GM19455 (cell line): ENCODE data around the gene BMAL1.

ENCODE experiments used
- ATAC-seq: cut with Tn5 transposase; IDR thresholded peaks from one replicate; pipeline ENCODE4 v1.9.1; 2021; ENCODE audit not compliant: unreplicated experiment

Gene BMAL1

DNA sequence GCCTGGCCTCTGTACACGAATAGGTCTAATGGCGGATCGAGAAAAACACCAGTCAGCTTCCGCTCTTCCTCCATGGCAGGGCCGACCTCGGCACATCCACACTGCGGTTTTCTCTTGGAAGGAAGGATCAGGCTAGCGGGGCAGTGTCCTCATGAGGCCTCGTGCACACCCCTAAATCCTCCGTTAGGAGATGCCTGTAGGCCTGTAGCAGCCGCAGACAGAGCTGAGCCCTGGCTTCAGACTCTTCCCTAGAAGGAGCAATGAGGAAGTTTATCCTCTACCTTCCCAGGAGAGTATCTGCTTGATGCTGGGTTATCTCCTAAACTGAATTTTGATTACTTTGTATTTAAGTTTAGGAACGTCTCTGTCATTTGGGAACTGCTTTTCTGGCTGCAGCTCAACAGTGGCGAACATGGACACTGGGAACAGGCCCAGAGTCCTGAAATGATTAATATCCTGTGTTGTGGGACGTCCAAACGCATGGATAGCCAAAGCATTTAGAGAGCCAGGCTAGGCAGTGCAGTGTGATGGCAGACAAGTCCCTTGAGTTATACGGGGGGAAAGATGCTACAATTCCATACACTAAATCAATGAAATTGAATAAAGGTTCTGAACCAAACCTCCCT, 16.5 kb upstream of the BMAL1 start:
- no peak for ATAC-seq

DNA sequence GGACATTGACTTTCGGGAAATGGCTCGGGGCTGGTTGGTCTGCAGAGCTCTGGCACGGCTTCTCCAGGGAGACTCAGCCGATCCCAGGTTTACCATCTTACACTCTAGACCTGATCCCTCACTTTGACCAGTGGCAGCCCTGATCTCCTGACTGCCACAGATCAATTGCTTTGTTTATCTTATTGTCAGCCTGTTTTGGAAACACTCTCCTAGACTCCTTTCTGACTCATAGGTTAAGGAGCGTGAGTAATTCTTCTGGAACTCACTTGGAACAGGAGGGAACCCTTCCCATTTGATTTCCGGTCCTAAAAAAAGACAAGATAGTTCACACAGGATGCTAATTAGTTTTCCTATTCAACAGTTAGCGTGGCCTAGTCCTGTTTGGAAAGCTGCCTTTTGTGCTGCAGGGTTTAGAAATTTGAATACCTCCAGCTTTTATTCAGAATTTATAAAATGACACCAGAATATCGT, 16.0 kb upstream of the BMAL1 start:
- no peak for ATAC-seq

DNA sequence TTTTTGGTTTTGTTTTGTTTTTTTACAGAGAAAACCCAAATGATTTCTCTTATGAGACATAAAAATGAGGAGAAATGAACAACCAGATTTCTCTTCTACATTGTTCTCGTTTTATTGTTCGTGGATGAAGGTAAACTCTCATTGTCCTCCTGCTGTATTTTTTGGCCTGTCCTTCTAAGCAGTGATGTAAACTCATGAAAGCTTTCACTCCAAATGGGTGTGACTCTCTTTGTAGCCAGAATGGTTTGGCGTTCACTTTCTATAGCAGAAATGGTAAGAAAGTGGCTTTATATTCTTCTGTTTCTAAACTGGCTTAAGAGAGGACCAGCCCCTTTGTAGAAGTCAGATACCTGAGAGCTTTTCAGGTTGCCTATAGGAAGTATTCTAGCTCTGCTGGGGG, 15.5 kb upstream of the BMAL1 start:
- ATAC-seq: no peak

DNA sequence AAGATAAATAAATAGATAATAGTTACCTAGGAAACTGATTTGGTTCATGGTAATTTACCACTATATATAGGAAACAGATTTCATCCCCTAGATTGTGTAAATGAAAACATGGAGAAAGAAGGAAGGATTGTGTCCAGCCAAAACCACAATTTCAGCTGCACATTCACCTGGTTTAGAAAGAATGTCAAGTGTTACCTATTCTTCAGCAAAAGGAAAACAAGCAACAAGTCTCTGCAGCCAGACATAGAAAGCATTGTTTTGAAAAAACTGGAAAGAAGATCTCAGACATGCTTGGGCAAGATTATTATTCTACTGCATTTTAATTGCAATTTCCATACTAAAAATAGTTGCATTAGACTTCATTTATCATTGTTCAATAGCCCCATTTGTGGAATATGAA, 8.8 kb upstream of the BMAL1 start:
- ATAC-seq: no peak

DNA sequence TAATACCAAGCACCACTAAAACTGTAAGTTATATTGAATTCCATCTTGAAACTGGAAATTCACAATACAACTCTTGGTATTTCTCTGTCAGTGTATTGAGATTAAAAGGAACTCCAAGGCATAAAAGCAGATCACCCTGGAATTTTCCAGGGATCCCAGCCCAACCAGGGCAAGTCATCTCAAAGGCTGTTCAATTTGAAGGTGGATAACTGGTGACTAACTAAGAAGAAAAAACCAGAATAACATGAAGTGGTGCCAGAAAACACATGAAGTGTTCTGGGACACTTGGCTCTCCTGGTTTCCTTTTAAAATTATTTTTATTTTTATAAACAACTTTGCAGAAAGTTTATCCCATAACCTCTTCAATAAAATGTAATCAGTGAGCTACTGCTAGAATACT, 7.8 kb upstream of the BMAL1 start:
- no peak for ATAC-seq

DNA sequence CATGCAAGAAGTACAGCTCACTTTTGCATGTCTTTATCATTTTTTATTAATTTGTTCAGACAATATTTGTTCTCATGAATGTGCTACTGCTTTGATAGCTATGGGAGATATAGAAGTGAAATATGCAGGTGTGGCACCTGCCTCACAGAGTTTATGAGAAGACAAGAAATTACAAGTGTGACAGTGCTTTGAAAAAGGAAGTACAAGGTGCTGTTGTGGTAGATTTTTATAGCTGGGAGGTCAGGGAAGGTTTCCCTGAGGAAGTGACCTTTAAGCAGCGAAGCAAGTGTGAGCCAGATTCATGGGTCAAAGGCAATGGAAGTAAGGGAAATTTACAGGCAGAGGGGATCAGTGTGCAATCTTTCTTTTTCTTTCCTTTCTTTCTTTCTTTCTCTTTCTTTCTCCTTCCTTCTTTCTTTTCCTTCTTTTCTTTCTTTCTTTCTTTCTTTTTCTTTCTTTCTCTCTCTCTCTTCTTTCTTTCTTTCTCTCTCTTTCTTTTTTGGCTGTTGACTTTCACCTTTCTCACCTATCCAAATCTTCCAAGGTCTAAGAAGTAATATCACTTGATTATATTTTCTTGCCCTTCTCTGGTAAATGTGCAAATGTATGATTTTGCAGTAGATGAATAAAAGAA, 6.4 kb upstream of the BMAL1 start:
- ATAC-seq: no peak

DNA sequence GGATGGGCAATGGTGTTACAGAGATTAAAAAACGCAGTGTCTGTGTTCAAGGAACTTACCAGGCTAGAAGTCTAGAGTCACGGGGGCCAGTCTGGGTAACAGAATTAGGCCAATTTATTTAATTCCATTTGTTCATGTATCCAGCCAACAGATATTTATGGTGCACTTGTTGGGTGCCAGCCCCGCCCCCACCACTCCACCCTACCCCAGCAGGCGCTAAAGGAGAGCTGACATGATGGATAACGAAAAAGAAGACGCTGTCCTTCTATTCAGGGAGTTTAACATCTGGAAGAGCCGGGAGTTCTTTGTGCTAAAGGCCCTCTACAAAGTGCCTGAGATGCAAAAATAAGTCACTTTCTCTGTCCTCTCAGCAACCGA, 1.1 kb upstream of the BMAL1 start:
- no peak for ATAC-seq

DNA sequence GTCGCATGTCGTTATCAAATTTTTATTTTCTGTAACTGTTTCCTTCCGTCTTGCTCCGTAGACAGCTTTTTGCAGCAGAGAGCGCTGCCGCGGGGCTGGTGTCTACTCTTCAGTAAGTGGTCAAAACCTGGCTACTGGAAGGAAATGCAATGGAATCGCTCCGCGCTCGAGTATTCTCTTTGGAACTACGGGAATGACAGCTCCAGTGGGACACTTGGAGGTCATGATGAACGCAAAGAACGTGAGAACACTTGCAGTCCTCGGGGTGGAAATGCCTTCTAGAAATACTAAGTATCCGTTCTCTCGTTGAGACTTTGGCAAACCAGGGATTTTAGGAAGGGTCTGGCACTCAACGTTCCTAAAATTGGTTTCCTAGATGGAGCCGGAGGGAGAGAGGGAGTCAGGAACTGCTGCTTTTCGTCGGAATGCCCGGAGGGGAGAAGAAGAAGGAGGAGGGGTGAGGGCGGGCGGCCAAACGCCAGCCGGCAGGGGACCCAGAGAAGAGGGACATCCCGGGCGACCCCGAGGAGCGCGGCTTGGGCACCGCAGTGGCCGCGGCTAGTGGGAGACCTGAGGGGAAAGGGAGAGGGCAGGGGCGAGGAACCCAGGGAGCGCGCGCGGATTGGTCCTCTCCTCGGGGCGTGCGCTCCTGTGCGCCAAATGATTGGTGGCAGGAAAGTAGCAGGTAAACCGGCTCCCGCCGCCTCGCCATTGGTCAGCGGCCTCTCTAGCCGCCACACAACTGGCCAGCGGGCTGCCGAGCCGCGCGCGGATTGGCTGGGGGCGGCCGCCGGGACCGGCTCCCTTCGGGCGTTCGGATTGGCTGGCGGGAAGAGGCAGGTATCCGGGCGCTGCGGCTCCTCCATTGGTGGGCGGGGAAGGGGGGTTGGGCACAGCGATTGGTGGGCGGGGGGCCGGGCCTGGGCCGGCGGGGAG, 490 bp upstream of the BMAL1 start:
- ATAC-seq: peak; percentile 91

DNA sequence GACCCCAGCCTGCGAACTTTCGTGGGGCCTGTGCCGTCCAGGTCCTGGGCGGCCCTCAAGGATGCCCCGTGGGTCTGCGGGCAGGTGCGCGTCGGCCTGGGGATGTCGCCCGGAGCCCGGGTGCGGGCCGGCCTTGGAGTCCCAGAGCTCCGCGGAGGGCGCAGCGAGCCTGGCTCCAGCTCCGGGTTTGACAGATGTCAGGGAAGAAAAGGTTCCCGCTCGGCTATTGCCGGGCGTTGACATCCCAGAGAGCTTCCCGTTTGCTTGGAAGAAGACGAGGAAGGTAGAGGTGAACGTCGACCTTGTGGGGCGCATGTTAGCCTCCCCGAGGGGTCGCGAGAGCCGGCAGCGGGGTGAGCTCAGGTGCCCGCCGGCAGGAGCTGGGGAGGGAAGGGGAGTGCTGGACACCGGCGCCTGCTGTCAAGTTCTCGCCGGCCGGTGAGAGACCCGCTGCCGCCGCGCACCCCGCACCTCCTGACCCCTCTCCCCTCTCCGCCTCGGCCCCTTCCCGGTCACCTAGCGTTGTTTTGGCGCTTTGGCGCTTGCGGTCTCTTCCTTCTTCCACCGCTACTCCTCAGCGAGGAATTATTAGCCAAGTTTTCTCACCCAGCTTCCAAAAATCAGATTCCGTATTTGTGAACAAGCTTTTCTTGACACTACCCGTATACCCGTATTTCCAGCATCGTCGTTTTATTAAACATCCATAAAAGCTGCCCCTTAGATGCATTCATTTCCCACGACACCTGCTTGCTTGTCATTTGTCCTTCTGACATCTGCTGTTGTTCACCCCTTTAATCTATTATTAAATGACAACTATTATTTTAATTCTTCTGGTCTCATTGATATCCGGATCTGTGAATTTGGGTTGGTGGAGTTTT, 1.3 kb downstream of the BMAL1 start:
- ATAC-seq: no peak

DNA sequence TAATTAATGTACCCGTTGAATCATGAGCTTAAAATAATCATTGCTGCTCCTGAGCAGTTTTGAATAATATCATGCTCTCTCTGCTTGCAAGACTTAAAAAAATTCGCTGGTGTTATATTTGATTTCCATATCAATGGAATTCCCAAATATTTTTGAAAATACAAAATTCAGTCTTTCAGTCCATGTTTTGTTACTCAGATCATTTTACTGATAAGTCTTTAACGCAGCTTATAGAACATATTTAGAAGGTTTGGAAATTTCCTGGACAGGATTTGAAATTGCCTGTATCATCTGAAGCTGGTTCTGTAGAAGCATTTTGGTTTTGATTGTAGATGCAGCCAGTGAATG, 1.9 kb downstream of the BMAL1 start:
- ATAC-seq: no peak

DNA sequence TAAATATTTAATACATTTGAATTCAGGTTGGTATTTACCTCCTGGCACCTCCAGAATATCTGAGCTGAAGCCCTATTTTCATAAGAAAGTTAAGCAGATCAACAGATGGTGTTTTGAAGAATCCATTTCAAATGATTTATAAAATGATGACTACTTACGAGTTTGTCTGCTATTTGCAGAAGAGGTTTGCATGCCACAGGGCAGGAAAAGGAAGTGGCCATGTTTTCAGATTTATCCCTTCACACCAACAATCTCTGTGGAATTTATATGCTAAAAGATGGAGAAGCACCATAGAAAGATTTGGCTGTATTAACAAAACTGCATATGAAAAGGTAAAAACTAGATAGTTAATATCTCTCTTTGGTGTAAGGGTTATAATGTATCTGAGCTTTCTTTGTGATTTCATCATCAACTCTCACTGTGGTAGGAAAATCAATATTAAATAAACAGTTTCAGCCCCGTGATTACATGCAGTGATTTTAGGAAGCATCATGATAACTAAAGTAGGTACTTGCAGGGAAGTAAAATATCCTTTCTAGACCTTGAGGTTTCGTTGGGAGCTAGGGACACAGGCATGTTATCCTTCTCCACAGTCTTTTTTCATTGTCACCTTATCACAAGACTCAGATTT, 2.6 kb downstream of the BMAL1 start:
- no peak for ATAC-seq

DNA sequence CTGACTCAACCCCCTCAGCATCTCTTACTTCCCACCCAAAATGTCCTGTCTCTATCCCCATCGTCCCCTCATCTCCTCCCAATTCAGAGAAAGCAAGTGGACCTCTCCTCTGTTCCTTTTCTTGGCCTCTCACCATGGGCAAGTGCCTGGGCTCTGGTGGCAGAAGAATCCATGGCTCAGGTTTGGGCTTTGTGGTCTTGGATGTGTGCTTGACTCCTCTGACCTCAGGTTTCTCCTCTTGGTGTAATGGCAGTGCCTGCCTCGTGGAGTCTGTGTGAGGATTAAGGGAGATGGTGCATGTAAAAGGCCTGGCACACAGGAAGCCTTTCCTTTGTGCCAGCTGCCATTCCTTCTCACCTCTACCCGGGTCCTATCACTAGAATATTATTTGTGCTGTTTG, 3.2 kb downstream of the BMAL1 start:
- ATAC-seq: no peak

DNA sequence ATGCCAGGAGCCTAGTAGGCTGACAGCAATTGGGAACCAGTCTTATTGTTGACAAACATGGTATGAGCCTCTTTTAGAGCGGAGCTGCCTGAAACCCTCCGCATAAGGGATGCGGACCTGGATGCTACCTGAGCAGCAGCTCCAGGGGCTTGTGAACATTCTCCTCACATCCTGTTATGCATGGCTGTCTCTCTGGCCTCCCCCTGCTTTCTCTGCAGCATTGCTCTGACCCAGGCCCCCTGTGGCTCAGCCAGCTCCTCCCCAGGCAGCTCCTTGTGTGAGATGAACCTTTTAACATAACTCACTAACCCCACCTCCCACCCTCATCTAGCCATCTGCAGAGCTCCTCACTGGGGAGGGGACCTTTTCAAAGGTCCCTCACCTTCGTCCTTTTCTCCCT, 6.0 kb downstream of the BMAL1 start:
- ATAC-seq: no peak

DNA sequence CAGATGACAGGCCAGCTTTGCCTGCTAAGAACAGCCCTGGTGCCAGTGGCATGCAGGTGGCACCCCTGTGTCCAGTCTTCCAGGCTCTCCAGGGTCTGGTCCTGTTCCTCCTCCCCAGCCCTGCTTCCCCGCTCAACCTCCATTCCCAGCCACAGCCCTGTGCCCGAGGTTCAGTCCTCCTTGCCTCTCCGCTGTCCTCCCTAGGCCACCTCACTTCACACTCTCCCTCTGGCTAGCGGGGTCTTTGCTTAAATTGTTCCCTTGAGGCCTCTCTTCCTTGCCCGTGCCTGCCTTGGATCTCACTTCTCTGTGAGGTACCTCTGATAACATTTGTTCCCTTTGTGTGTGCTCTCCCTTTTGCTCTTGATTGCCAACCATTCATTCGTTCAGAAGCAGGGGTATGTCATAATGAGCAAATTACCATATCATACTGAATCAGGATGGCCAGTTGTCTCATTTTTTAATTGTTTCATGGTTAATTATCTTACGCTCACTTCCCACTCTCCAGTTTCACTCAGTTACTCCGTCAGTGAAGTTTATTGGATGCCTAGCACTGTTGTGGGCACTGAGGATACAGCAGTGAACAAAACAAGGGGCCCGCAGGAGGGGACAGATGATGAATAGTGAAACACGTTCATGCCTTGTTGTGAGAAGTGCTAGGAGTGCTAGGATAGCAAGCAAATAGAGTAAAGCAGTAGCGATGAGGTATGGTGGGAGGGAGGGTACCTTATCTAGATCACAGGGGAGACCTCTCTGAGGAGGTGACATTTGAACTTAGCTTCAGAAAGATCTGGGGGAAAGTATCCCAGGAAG, 7.4 kb downstream of the BMAL1 start:
- ATAC-seq: no peak

DNA sequence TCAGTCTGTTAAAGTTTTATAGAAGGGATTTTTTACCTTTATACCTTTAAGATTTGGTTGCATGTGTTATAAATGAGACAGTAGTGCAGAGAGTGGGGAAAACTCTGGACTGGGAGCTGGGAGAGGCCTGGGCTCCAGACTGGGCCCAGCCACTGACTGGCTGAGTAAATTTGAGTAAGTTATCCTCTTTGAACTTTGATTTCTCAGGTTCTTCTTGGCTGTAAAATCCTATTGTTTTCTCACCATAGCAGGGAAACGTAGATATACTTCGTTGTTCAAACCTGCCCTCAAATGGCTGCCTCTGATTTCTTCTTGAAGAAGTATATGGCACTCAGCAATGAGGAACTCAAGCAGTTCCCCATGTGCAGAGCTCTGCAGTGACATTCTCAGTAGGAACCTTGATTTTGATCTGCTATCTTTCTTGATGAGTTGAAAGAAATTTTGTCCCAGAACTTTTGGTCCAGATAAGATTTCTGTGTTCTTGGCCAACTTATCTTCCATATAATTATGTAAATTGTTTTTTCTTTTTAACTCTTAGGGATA, 8.8 kb downstream of the BMAL1 start:
- no peak for ATAC-seq

DNA sequence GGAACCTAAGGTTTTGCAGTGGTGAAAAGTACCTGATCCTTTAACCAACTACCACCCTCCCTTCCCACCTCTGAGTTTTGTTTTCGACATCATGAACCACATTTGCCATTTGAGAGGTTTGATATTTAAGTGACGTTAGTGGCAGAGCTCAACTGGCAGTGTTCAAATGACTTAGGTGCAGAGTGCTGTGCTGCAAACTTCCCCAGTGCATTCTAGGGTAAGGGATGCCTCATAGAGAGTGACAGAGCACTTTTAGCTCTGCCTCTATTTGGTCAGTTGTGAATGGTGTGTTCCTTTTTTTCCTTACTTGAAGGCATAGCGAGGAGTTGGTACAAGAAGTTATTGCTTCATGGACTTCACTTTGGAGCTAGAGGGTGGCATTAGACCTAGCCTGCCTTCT, 9.4 kb downstream of the BMAL1 start:
- no peak for ATAC-seq

DNA sequence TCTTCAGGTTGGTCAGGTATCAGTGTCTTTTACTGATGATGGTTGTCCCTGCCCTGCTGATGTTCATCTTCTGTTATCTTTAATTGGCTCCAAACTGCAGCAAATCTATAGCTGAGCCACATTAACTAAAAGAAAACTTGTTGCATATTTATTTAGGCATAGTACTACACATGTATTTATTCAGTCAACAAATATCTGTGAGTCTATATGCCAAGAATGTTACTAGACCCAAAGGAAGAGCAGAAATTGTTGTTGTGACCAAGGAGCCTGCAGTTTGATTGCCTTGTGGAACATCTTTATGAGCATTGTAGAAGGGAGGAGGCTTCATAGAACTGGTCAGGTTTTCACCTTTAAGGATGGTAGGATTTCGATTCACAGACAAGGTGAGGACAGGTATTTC, 10.1 kb downstream of the BMAL1 start:
- ATAC-seq: no peak

DNA sequence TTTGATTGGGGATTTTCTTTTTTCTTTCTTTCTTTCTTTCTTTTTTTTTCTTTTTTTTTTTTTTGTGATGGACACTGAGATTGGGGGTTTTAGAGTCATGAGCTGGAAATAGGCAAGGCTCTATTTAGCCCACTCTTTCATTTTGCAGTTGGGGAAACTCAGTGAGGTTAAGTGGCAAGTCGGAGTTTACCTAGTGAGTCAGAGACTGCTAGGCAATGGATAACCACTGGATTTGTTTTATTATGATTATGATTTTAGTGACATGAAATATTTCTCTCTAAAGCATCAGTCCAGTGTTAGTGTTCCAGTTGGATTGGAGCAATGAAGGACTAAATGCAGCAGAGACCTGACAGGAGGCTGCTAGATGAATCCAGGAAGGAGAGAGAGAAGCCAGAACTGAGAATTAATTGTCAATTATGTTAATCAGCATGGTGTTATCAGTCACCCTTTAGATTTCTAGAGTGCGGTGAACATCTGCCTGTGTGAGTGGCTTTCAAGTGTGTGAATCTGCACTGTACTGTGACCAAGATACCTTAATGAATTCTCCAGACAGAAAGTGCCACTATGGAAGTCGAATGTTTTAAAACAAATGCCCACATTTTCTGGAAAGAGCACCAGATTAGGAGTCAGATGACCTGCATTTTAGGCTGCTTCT, 10.9 kb downstream of the BMAL1 start:
- ATAC-seq: no peak

DNA sequence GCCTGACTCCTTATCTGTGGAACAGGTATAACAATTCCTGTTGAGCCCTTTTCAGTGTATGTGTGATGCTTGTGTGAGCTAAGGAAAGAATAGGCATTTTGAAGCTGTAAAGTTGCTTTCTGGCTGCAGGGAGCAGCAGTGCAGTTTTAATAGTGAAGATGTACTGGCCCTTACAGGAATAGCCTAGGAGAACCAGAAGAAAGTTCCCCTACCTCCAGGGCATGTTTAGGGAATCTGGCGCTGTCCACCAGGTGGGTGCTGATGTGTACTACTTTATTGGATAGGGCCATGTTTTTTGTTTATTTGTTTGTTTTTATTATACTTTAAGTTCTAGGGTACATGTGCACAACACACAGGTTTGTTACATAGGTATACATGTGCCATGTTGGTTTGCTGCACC, 11.5 kb downstream of the BMAL1 start:
- no peak for ATAC-seq
